Stomach (tissue), 9 donors: ENCODE measurements around the gene SHROOM4. TPM values are rescaled to one million over a fixed set of nuclear protein-coding genes. Genes with fewer than 3 reads are reported as not detected.

ENCODE experiments used
- DNase-seq, 2 donors: peaks; one replicate each; pipeline versions ENCODE4 v3.0.0 to v3.0.0-alpha.2; 2013 to 2019
- H3K27ac ChIP-seq, 5 donors: fragments of 200-600 bp in 4 of 5; sonication (generic) in 4 of 5; one replicate each; pipeline ENCODE4 v1.5.1; 2013 to 2019; ENCODE audit warnings: mild to moderate bottlenecking in 1 of 5, moderate library complexity in 1 of 5
- H3K27me3 ChIP-seq, 3 donors: fragments of 200-600 bp; sonication (generic); one replicate each; pipeline ENCODE4 v1.5.1; 2017 to 2019; ENCODE audit warnings: mixed run types in 1 of 3
- H3K36me3 ChIP-seq, 4 donors: fragments of 200-600 bp; sonication (generic); 1 replicate in 3 of 4; 2 replicates in 1 of 4; pipeline ENCODE4 v1.5.1; 2016 to 2019
- H3K4me1 ChIP-seq, 4 donors: fragments of 200-600 bp; sonication (generic); one replicate each; pipeline ENCODE4 v1.5.1; 2016 to 2019
- H3K4me3 ChIP-seq, 4 donors: fragments of 200-600 bp; sonication (generic) in 3 of 4; one replicate each; pipeline ENCODE4 v1.5.1; 2016 to 2019; ENCODE audit warnings: mild to moderate bottlenecking in 1 of 4
- H3K9me3 ChIP-seq, 4 donors: fragments of 200-600 bp; sonication (generic); one replicate each; pipeline ENCODE4 v1.5.1; 2016 to 2019
- CTCF ChIP-seq, 7 experiments: fragments of 450-650 bp in 4 of 7; fragments of 200-600 bp in 3 of 7; sonication (generic) in 3 of 7; IDR thresholded peaks; one replicate each; pipeline ENCODE4 v1.5.1; 2016 to 2019; ENCODE audit warnings: antibody characterized with exemption in 7 of 7, control low read depth in 2 of 7, mild to moderate bottlenecking in 1 of 7
- EP300 ChIP-seq: sonication (generic); formaldehyde crosslinking; IDR thresholded peaks from one replicate; pipeline ENCODE4 v1.6.1; 2017; ENCODE audit warnings: antibody characterized with exemption
- POLR2A ChIP-seq, 4 donors: fragments of 450-650 bp; IDR thresholded peaks; one replicate each; pipeline ENCODE4 v1.6.1; 2016; ENCODE audit warnings: antibody characterized with exemption in 4 of 4, control low read depth in 2 of 4, mild to moderate bottlenecking in 1 of 4, moderate library complexity in 1 of 4
- POLR2AphosphoS5 ChIP-seq, 3 donors: sonication (generic); formaldehyde crosslinking; IDR thresholded peaks; one replicate each; pipeline ENCODE4 v1.6.1; 2016; ENCODE audit warnings: antibody characterized with exemption in 3 of 3
- WGBS, 5 donors: extraction: QIAGEN DNeasy Blood & Tissue Kit in 3 of 5; methylation state at CpG; one replicate each; pipeline versions ENCODE4 v1.1.5 to v1.1.7; 2013 to 2018; 5-methylcytosine and 5-hydroxymethylcytosine counted together
- intact Hi-C: fragments of 100-400 bp; cut with DNase I; formaldehyde crosslinking; loops from one replicate; pipeline ENCODE4 v1.15.1; 2023; ENCODE audit warnings: low total_unique reads
- polyA plus RNA-seq, 3 donors: library from polyadenylated mRNA; stranded (reverse); fragments of 200-250 nt; gene quantifications; one replicate each; pipeline ENCODE4 v1.2.3, GENCODE V29; 2013
- total RNA-seq, 5 donors: library from RNA; depleted of rRNA; stranded (reverse); fragments of >200 nt; gene quantifications; one replicate each; pipeline versions ENCODE4 v1.1.0 to v1.2.3, GENCODE V29; 2014 to 2016
- donor health status: healthy with polysubstance abuse.
- donor health status: Bipolar disorder and iron deficiency.
- donor health status: healthy.

The SHROOM4 gene
- total and polyA plus RNA-seq, 8 donors, result 0.88 to 8.3 (median 2.6) TPM

- H3K36me3 ChIP-seq, result no peaks in the 10 kb centered on the region
- intact Hi-C loops, result no loop called here
- no peaks in the 10 kb centered on the region for H3K4me1 ChIP-seq
- no peak overlapping the region for H3K27ac ChIP-seq
- TF ChIP-seq POLR2A (IDR thresholded peaks at IDR 0.05) (no peak), POLR2AphosphoS5 (IDR thresholded peaks at IDR 0.05) (no peak), CTCF (IDR thresholded peaks at IDR 0.05) (no peak), EP300 (no peak)
- peak in 1 of 2 donors; percentile 17 for DNase-seq
- no peaks in the 10 kb centered on the region for H3K9me3 ChIP-seq
- peaks cover 0 to 3% (median 0%) of the 10 kb centered on the region in 3 donors for H3K27me3 ChIP-seq
- no peak overlapping the region for H3K4me3 ChIP-seq
- WGBS, 5 donors, result 12 to 28% (median 22%) methylated on average over 2 of the region's 2 CpGs; no CpG with 5 or more reads in 1 of the 5 donors
Measured at GRCh38 chrX:50801135-50801534, 12.9 kb downstream of the SHROOM4 start.

GRCh38 chrX:50799531-50799961, 14.4 kb downstream of the SHROOM4 start:
- peak in 1 of 2 donors; percentile 67 for DNase-seq
- H3K4me3 ChIP-seq, result no peak overlapping the region
- no peaks in the 10 kb centered on the region for H3K9me3 ChIP-seq
- 57 to 80% (median 60%) methylated on average over 4 of the region's 4 CpGs; no CpG with 5 or more reads in 1 of the 5 donors for WGBS, 5 donors
- intact Hi-C loops, result no loop called here
- no peaks in the 10 kb centered on the region for H3K27me3 ChIP-seq
- no peaks in the 10 kb centered on the region for H3K4me1 ChIP-seq
- no peaks in the 10 kb centered on the region for H3K36me3 ChIP-seq
- no peak overlapping the region for H3K27ac ChIP-seq
- TF ChIP-seq POLR2AphosphoS5 (IDR thresholded peaks at IDR 0.05) (no peak), CTCF (IDR thresholded peaks at IDR 0.05) (no peak), EP300 (no peak), POLR2A (IDR thresholded peaks at IDR 0.05) (no peak)

GRCh38 chrX:50798783-50799182, 15.2 kb downstream of the SHROOM4 start:
- Histone ChIP-seq H3K4me1 (no peaks in the 10 kb centered on the region), H3K36me3 (no peaks in the 10 kb centered on the region), H3K4me3 (no peak overlapping the region), H3K27me3 (no peaks in the 10 kb centered on the region), H3K27ac (no peak overlapping the region), H3K9me3 (no peaks in the 10 kb centered on the region)
- intact Hi-C loops, result no loop called here
- DNase-seq, result no peak
- TF ChIP-seq POLR2A (IDR thresholded peaks at IDR 0.05), result no peak
- no peak for TF ChIP-seq POLR2AphosphoS5 (IDR thresholded peaks at IDR 0.05)
- no peak for TF ChIP-seq EP300
- TF ChIP-seq CTCF (IDR thresholded peaks at IDR 0.05), result no peak
- 63 to 87% (median 71%) methylated on average over 4 of the region's 4 CpGs for WGBS, 5 donors

- H3K27ac ChIP-seq, result no peak overlapping the region
- TF ChIP-seq CTCF (IDR thresholded peaks at IDR 0.05) (no peak), POLR2AphosphoS5 (IDR thresholded peaks at IDR 0.05) (no peak), EP300 (no peak), POLR2A (IDR thresholded peaks at IDR 0.05) (no peak)
- 43 to 100% (median 85%) methylated on average over 2 of the region's 2 CpGs for WGBS, 5 donors
- intact Hi-C loops, result no loop called here
- no peak for DNase-seq
- peaks cover 0 to 23% (median 9%) of the 10 kb centered on the region in 4 donors for H3K9me3 ChIP-seq
- H3K4me1 ChIP-seq, result no peaks in the 10 kb centered on the region
- no peak overlapping the region for H3K4me3 ChIP-seq
- H3K27me3 ChIP-seq, result no peaks in the 10 kb centered on the region
- no peaks in the 10 kb centered on the region for H3K36me3 ChIP-seq
Measured at GRCh38 chrX:50787099-50787498, 26.9 kb downstream of the SHROOM4 start.
